ENCODE results near the gene CES1. TPM values are rescaled to one million over a fixed set of nuclear protein-coding genes. Genes with fewer than 3 reads are reported as not detected.
"Not testable (repeated sequence)": the region's sequence is repeated elsewhere in the genome, so short reads cannot be mapped to it uniquely, and the experiment has no call there.

Gene CES1
- total RNA-seq, 1 experiment from 2014 or later: not detected

DNA sequence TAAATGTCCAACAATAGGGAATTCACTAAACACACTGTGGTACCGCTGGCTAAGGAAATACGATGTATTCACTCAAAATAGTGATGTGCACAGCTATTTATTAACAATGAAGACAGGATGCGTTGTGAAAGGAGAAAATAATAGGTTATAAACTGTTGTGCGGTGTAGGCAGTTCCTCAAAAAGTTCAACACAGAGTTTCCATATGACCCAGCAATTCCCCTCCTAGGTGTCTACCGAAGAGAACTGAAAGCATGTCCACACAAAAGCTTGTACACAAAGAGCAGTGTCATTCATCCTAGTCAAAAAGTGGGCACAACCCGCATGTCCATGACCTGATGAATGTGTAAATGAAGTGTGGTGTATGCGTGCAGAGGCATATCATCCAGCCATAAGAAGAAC is 1.2 kb upstream of the CES1 start:
- no TSS peak for BruUV-seq (replicated peaks)
- ChIA-PET POLR2A (ENCODE audit: unreplicated experiment) (no interaction called here), CTCF (no interaction called here)
- no peaks in the 10 kb centered on the region for H3K9me2 ChIP-seq (replicated peaks; ENCODE audit: low read length)
- DNase-seq: no peak
- no peak overlapping the region for H3K9ac ChIP-seq (ENCODE audit: low read length)
- H3K4me1 ChIP-seq (ENCODE audit: insufficient read depth, low read length): no peaks in the 10 kb centered on the region
- H2AFZ ChIP-seq (ENCODE audit: low read length): no peak overlapping the region
- no peaks in the 10 kb centered on the region for H3K27me3 ChIP-seq (ENCODE audit: low read length)
- no peaks in the 10 kb centered on the region for H3F3A ChIP-seq (ENCODE audit: low read length, unreplicated experiment)
- no peaks in the 10 kb centered on the region for H3K79me2 ChIP-seq (ENCODE audit: low read length)
- no peak for TF ChIP-seq EZH2 (IDR thresholded peaks at IDR 0.05; ENCODE audit: low read length, unreplicated experiment)
- H3K27ac ChIP-seq (ENCODE audit: low read length): no peak overlapping the region
- no peaks in the 10 kb centered on the region for H4K20me1 ChIP-seq (ENCODE audit: low read length)
- H3K4me2 ChIP-seq (ENCODE audit: low read length): no peak overlapping the region
- no peak overlapping the region for H3K4me3 ChIP-seq (ENCODE audit: low read length)
- H3K9me3 ChIP-seq (ENCODE audit: low read length): no peaks in the 10 kb centered on the region
- no peak for ATAC-seq
- H3K36me3 ChIP-seq (ENCODE audit: low read depth, low read length): no peaks in the 10 kb centered on the region
- intact Hi-C loops (cut with micrococcal nuclease): no loop called here

DNA sequence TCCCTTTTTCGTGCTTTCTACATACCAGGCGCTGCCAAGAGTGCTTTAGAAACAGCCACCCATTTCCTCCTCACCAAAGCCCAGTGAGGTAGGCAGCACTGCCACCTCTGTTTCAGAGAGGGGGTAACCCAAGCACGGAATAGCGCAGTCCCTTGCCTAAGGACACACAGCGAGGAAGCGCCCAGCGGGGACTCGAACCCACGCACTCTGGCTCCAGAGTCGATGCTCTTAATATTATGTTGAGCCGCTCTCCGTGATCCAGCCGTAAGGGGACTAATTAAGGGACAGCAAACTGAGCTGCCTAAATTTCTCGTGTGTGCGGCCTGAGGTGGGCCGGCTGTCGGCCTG is 497 bp downstream of the CES1 start:
- DNase-seq (no peak), ATAC-seq (no peak)
- POLR2A ChIA-PET (ENCODE audit: unreplicated experiment): no interaction called here
- Histone ChIP-seq H3K4me1 (ENCODE audit: insufficient read depth, low read length) (no peaks in the 10 kb centered on the region), H3K79me2 (ENCODE audit: low read length) (no peaks in the 10 kb centered on the region), H3K9me3 (ENCODE audit: low read length) (no peaks in the 10 kb centered on the region), H4K20me1 (ENCODE audit: low read length) (no peaks in the 10 kb centered on the region), H3K36me3 (ENCODE audit: low read depth, low read length) (no peaks in the 10 kb centered on the region), H3K4me2 (ENCODE audit: low read length) (no peak overlapping the region), H3K27me3 (ENCODE audit: low read length) (no peaks in the 10 kb centered on the region), H3K9ac (ENCODE audit: low read length) (no peak overlapping the region), H2AFZ (ENCODE audit: low read length) (no peak overlapping the region), H3K27ac (ENCODE audit: low read length) (no peak overlapping the region), H3F3A (ENCODE audit: low read length, unreplicated experiment) (no peaks in the 10 kb centered on the region), H3K9me2 (replicated peaks; ENCODE audit: low read length) (no peaks in the 10 kb centered on the region), H3K4me3 (ENCODE audit: low read length) (no peak overlapping the region)
- no TSS peak for BruUV-seq (replicated peaks)
- intact Hi-C loops (cut with micrococcal nuclease): no loop called here
- CTCF ChIA-PET: no interaction called here
- TF ChIP-seq EZH2phosphoT487 (IDR thresholded peaks at IDR 0.05; ENCODE audit: borderline replicate concordance, low read length) (no peak), EZH2 (IDR thresholded peaks at IDR 0.05; ENCODE audit: low read length, unreplicated experiment) (no peak)

DNA sequence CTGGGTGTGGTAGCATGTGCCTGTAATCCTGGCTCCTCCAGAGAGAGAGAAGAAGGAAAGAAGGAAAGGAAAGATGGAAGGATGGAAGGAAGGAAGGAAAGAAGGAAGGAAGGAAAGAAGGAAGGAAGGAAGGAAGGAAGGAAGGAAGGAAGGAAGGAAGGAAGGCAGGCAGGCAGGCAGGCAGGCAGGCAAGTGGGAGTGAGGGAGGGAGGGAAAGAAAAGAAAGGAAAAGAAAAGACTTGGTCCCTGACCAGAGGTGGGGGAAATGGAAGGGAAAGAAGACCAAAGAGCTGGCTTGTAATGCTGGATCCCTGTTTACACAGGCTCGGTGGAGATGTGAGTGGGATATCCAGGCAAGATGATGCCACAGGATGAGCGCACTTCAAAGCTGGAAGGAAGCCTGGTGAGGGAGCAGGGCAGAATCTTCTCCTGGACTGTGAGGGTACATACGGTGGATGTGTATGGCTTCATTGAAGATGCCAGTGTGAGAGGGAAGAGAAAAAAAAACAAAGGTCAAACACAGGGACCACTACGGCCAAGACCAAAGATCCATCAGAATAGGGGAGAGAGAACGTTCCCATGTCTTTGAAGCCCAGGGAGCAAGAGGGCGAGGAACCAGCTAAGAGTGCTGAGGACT is 2.1 kb downstream of the CES1 start:
- ATAC-seq: no peak
- Histone ChIP-seq H3K79me2 (ENCODE audit: low read length) (no peaks in the 10 kb centered on the region), H3K4me2 (ENCODE audit: low read length) (no peak overlapping the region), H3K4me3 (ENCODE audit: low read length) (no peak overlapping the region), H3K36me3 (ENCODE audit: low read depth, low read length) (no peaks in the 10 kb centered on the region), H3K9me3 (ENCODE audit: low read length) (no peaks in the 10 kb centered on the region), H4K20me1 (ENCODE audit: low read length) (no peaks in the 10 kb centered on the region), H2AFZ (ENCODE audit: low read length) (no peak overlapping the region), H3K9me2 (replicated peaks; ENCODE audit: low read length) (no peaks in the 10 kb centered on the region), H3K4me1 (ENCODE audit: insufficient read depth, low read length) (no peaks in the 10 kb centered on the region), H3K27ac (ENCODE audit: low read length) (no peak overlapping the region), H3F3A (ENCODE audit: low read length, unreplicated experiment) (no peaks in the 10 kb centered on the region), H3K9ac (ENCODE audit: low read length) (no peak overlapping the region), H3K27me3 (ENCODE audit: low read length) (no peaks in the 10 kb centered on the region)
- intact Hi-C loops (cut with micrococcal nuclease): no loop called here
- TF ChIP-seq EZH2 (IDR thresholded peaks at IDR 0.05; ENCODE audit: low read length, unreplicated experiment) (no peak), EZH2phosphoT487 (IDR thresholded peaks at IDR 0.05; ENCODE audit: borderline replicate concordance, low read length) (no peak)
- TF ChIP-seq, protein P1, sequence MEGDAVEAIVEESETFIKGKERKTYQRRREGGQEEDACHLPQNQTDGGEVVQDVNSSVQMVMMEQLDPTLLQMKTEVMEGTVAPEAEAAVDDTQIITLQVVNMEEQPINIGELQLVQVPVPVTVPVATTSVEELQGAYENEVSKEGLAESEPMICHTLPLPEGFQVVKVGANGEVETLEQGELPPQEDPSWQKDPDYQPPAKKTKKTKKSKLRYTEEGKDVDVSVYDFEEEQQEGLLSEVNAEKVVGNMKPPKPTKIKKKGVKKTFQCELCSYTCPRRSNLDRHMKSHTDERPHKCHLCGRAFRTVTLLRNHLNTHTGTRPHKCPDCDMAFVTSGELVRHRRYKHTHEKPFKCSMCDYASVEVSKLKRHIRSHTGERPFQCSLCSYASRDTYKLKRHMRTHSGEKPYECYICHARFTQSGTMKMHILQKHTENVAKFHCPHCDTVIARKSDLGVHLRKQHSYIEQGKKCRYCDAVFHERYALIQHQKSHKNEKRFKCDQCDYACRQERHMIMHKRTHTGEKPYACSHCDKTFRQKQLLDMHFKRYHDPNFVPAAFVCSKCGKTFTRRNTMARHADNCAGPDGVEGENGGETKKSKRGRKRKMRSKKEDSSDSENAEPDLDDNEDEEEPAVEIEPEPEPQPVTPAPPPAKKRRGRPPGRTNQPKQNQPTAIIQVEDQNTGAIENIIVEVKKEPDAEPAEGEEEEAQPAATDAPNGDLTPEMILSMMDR (conservative IDR thresholded peaks at IDR 0.05; ENCODE audit: low read depth, low read length): no peak
- ChIA-PET CTCF (no interaction called here), POLR2A (ENCODE audit: unreplicated experiment) (no interaction called here)
- DNase-seq: no peak
- no TSS peak for BruUV-seq (replicated peaks)

DNA sequence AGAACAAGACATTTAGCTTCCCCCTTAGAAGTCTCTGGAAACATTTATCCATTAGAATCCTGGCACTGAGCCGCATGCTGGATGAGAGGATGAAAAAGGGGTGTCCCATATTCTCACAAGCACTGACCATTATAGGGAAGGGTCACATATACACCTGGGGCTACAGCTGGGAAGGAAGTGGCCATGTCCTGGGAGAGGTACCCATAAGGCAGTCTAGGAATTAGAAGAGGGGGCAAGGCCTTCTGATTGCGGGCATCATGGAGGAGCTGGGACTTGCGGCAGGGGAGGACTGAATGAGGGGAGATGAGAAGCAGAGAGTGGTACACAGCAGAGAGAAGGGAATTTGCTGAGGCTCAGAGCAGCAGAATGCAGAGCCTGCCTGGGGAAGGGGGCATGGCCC is 3.7 kb downstream of the CES1 start:
- intact Hi-C loops (cut with micrococcal nuclease); H3K27ac ChIP-seq (ENCODE audit: low read length); CTCF ChIA-PET; H3K27me3 ChIP-seq (ENCODE audit: low read length); H4K20me1 ChIP-seq (ENCODE audit: low read length); POLR2A ChIA-PET (ENCODE audit: unreplicated experiment); H3K4me2 ChIP-seq (ENCODE audit: low read length); H3F3A ChIP-seq (ENCODE audit: low read length, unreplicated experiment); H3K4me1 ChIP-seq (ENCODE audit: insufficient read depth, low read length); H3K36me3 ChIP-seq (ENCODE audit: low read depth, low read length); H2AFZ ChIP-seq (ENCODE audit: low read length); H3K79me2 ChIP-seq (ENCODE audit: low read length); H3K9me3 ChIP-seq (ENCODE audit: low read length); H3K4me3 ChIP-seq (ENCODE audit: low read length); ATAC-seq; H3K9me2 ChIP-seq (replicated peaks; ENCODE audit: low read length); H3K9ac ChIP-seq (ENCODE audit: low read length); DNase-seq; BruUV-seq (replicated peaks): not testable (repeated sequence)

Data from PC-3 (cell line).